DND-41 (cell line): Measurements from ENCODE around the gene F7.

Experiments used
- ATAC-seq: fragments of 200-7000 bp; cut with Tn5 transposase; 3 replicates; pipeline ENCODE4 v1.9.1; 2021; ENCODE audit warnings: low read depth; ENCODE audit not compliant: insufficient read depth
- DNase-seq: peaks from one replicate; pipeline ENCODE4 v3.0.0-alpha.2; 2020
- H2AFZ ChIP-seq: 2 replicates; pipeline ENCODE4 v1.6.0; 2012; ENCODE audit warnings: low read depth, low read length
- H3K27ac ChIP-seq: 2 replicates; pipeline ENCODE4 v1.5.1; 2012; ENCODE audit warnings: low read length, inconsistent platforms
- H3K27me3 ChIP-seq: fragments of 200-600 bp; sonication (generic); 2 replicates; pipeline ENCODE4 v1.6.0; 2012; ENCODE audit warnings: low read length, mild to moderate bottlenecking, inconsistent platforms; ENCODE audit not compliant: insufficient read depth, poor library complexity
- H3K36me3 ChIP-seq: 2 replicates; pipeline ENCODE4 v1.5.1; 2012; ENCODE audit warnings: low read length, inconsistent platforms; ENCODE audit not compliant: insufficient read depth
- H3K4me1 ChIP-seq: 2 replicates; pipeline ENCODE4 v1.5.1; 2012; ENCODE audit warnings: mild to moderate bottlenecking, low read length; ENCODE audit not compliant: insufficient read depth
- H3K4me2 ChIP-seq: 2 replicates; pipeline ENCODE4 v1.6.0; 2012; ENCODE audit warnings: mild to moderate bottlenecking, moderate library complexity, low read length, inconsistent platforms; ENCODE audit not compliant: insufficient read depth
- H3K4me3 ChIP-seq, 2 experiments: fragments of 200-600 bp in 1 of 2; shearing (Covaris generic) in 1 of 2; 2 replicates each; pipeline ENCODE4 v1.5.1; 2012 to 2016; ENCODE audit warnings: inconsistent platforms in 2 of 2, low read length in 2 of 2, mild to moderate bottlenecking in 2 of 2, low read depth in 1 of 2, moderate library complexity in 1 of 2
- H3K79me2 ChIP-seq: 2 replicates; pipeline ENCODE4 v1.6.0; 2012; ENCODE audit warnings: low read length, inconsistent platforms; ENCODE audit not compliant: insufficient read depth
- H3K9ac ChIP-seq: 2 replicates; pipeline ENCODE4 v1.6.0; 2012; ENCODE audit warnings: low read depth, mild to moderate bottlenecking, inconsistent platforms, low read length, moderate library complexity
- H3K9me3 ChIP-seq: 2 replicates; pipeline ENCODE4 v1.5.1; 2012; ENCODE audit warnings: low read length, moderate library complexity, mild to moderate bottlenecking, inconsistent platforms; ENCODE audit not compliant: insufficient read depth, severe bottlenecking
- H4K20me1 ChIP-seq: 2 replicates; pipeline ENCODE4 v1.6.0; 2012; ENCODE audit warnings: low read length; ENCODE audit not compliant: insufficient read depth
- EZH2 ChIP-seq: IDR thresholded peaks from 3 replicates; pipeline ENCODE4 v1.6.1; 2012; ENCODE audit warnings: borderline replicate concordance, low read depth, mild to moderate bottlenecking, moderate library complexity, low read length, inconsistent platforms; ENCODE audit not compliant: severe bottlenecking
- TF ChIP-seq, protein P1 (sequence below): IDR thresholded peaks from 2 replicates; pipeline ENCODE4 v1.5.1; 2012; ENCODE audit warnings: borderline replicate concordance, low read length, moderate library complexity, mild to moderate bottlenecking; ENCODE audit not compliant: poor library complexity, severe bottlenecking; ENCODE audit errors: extremely low read depth

F7 gene

GRCh38 chr13:113083402-113084061 lies 22.1 kb upstream of the F7 start:
- Histone ChIP-seq H3K4me2 (no peak overlapping the region), H4K20me1 (no peaks in the 10 kb centered on the region), H3K4me3 (no peak overlapping the region), H3K9me3 (peaks cover 9% of the 10 kb centered on the region), H2AFZ (no peak overlapping the region), H3K4me1 (no peaks in the 10 kb centered on the region), H3K27ac (no peak overlapping the region), H3K27me3 (no peaks in the 10 kb centered on the region), H3K79me2 (no peaks in the 10 kb centered on the region), H3K9ac (no peak overlapping the region), H3K36me3 (no peaks in the 10 kb centered on the region)
- TF ChIP-seq, protein P1, sequence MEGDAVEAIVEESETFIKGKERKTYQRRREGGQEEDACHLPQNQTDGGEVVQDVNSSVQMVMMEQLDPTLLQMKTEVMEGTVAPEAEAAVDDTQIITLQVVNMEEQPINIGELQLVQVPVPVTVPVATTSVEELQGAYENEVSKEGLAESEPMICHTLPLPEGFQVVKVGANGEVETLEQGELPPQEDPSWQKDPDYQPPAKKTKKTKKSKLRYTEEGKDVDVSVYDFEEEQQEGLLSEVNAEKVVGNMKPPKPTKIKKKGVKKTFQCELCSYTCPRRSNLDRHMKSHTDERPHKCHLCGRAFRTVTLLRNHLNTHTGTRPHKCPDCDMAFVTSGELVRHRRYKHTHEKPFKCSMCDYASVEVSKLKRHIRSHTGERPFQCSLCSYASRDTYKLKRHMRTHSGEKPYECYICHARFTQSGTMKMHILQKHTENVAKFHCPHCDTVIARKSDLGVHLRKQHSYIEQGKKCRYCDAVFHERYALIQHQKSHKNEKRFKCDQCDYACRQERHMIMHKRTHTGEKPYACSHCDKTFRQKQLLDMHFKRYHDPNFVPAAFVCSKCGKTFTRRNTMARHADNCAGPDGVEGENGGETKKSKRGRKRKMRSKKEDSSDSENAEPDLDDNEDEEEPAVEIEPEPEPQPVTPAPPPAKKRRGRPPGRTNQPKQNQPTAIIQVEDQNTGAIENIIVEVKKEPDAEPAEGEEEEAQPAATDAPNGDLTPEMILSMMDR = no peak
- no peak for TF ChIP-seq EZH2
- ATAC-seq (no peak), DNase-seq (no peak)

GRCh38 chr13:113084094-113084942 lies 21.3 kb upstream of the F7 start:
- no peak for TF ChIP-seq EZH2
- TF ChIP-seq, protein P1 = no peak
- no peak overlapping the region for H2AFZ ChIP-seq
- H3K27me3 ChIP-seq = no peaks in the 10 kb centered on the region
- peaks cover 9% of the 10 kb centered on the region for H3K9me3 ChIP-seq
- H3K4me2 ChIP-seq = no peak overlapping the region
- ATAC-seq (no peak), DNase-seq (no peak)
- H3K4me1 ChIP-seq = no peaks in the 10 kb centered on the region
- H4K20me1 ChIP-seq = no peaks in the 10 kb centered on the region
- no peaks in the 10 kb centered on the region for H3K36me3 ChIP-seq
- no peak overlapping the region for H3K27ac ChIP-seq
- H3K4me3 ChIP-seq = no peak overlapping the region
- H3K9ac ChIP-seq = no peak overlapping the region
- H3K79me2 ChIP-seq = no peaks in the 10 kb centered on the region

- Histone ChIP-seq H3K4me2 (no peak overlapping the region), H3K9ac (no peak overlapping the region), H2AFZ (no peak overlapping the region), H3K79me2 (no peaks in the 10 kb centered on the region), H3K27ac (no peak overlapping the region), H4K20me1 (no peaks in the 10 kb centered on the region), H3K27me3 (no peaks in the 10 kb centered on the region), H3K4me1 (no peaks in the 10 kb centered on the region), H3K9me3 (peaks cover 9% of the 10 kb centered on the region), H3K36me3 (no peaks in the 10 kb centered on the region), H3K4me3 (no peak overlapping the region)
- no peak for ATAC-seq
- no peak for DNase-seq
- TF ChIP-seq EZH2 = no peak
- TF ChIP-seq, protein P1 = no peak
These were observed 20.5 kb upstream of the F7 start for GRCh38 chr13:113084943-113085540.
